Measurements from ENCODE around the gene TMEM106A. TPM values are rescaled to one million over a fixed set of nuclear protein-coding genes. Genes with fewer than 3 reads are reported as not detected.
A peak's percentile ranks its signal among the peaks of the same experiment; 100 is the strongest.
"Not testable (repeated sequence)": the region's sequence is repeated elsewhere in the genome, so short reads cannot be mapped to it uniquely, and the experiment has no call there.

The TMEM106A gene
- total RNA-seq, 1 donor = 25.0 TPM

GRCh38 chr17:43213545-43213944, 1.9 kb downstream of the TMEM106A start:
- DNase-seq (ENCODE audit: low read depth in 2 of 3, low spot score in 2 of 3) = no peak

GRCh38 chr17:43215341-43215740, 3.7 kb downstream of the TMEM106A start:
- no peak for DNase-seq (ENCODE audit: low read depth in 2 of 3, low spot score in 2 of 3)

- no peak for DNase-seq (ENCODE audit: low read depth in 2 of 3, low spot score in 2 of 3)
Observed at GRCh38 chr17:43216369-43216761, 4.7 kb downstream of the TMEM106A start.

GRCh38 chr17:43216762-43217613, 5.3 kb downstream of the TMEM106A start:
- no peak for DNase-seq (ENCODE audit: low read depth in 2 of 3, low spot score in 2 of 3)

GRCh38 chr17:43217614-43218087, 6.0 kb downstream of the TMEM106A start:
- DNase-seq (ENCODE audit: low read depth in 2 of 3, low spot score in 2 of 3) = no peak

- no peak for DNase-seq (ENCODE audit: low read depth in 2 of 3, low spot score in 2 of 3)
Observed at GRCh38 chr17:43219001-43219400, 7.3 kb downstream of the TMEM106A start.

- DNase-seq (ENCODE audit: low read depth in 2 of 3, low spot score in 2 of 3) = no peak
Observed at GRCh38 chr17:43219746-43220380, 8.2 kb downstream of the TMEM106A start.

GRCh38 chr17:43220511-43221125, 8.9 kb downstream of the TMEM106A start:
- DNase-seq (ENCODE audit: low read depth in 2 of 3, low spot score in 2 of 3) = no peak

GRCh38 chr17:43224146-43224705, 12.6 kb downstream of the TMEM106A start:
- no peak for DNase-seq (ENCODE audit: low read depth in 2 of 3, low spot score in 2 of 3)

GRCh38 chr17:43226393-43226792, 14.7 kb downstream of the TMEM106A start:
- no peak for DNase-seq (ENCODE audit: low read depth in 2 of 3, low spot score in 2 of 3)

- DNase-seq (ENCODE audit: low read depth in 2 of 3, low spot score in 2 of 3) = not testable (repeated sequence)
Observed at GRCh38 chr17:43228020-43228782, 16.5 kb downstream of the TMEM106A start, which contains the start of gene CCDC200. CCDC200 (minus strand) TSS chr17:43228623; CDS start chr17:43228554, 69 bp downstream.

- not testable (repeated sequence) for DNase-seq (ENCODE audit: low read depth in 2 of 3, low spot score in 2 of 3)
Observed at GRCh38 chr17:43231205-43232020, 19.7 kb downstream of the TMEM106A start.

GRCh38 chr17:43232021-43232699, 20.5 kb downstream of the TMEM106A start:
- DNase-seq (ENCODE audit: low read depth in 2 of 3, low spot score in 2 of 3) = peak in 1 of 3 donors; percentile 12

GRCh38 chr17:43233263-43233662, 21.6 kb downstream of the TMEM106A start:
- DNase-seq (ENCODE audit: low read depth in 2 of 3, low spot score in 2 of 3) = not testable (repeated sequence)

- DNase-seq (ENCODE audit: low read depth in 2 of 3, low spot score in 2 of 3) = not testable (repeated sequence)
Observed at GRCh38 chr17:43233877-43234276, 22.2 kb downstream of the TMEM106A start, which contains the start of gene RNU2-1. RNU2-1 (minus strand) TSS chr17:43233977.

- DNase-seq (ENCODE audit: low read depth in 2 of 3, low spot score in 2 of 3) = not testable (repeated sequence)
Observed at GRCh38 chr17:43239597-43239996, 27.9 kb downstream of the TMEM106A start.

GRCh38 chr17:43240596-43241352, 29.1 kb downstream of the TMEM106A start:
- DNase-seq (ENCODE audit: low read depth in 2 of 3, low spot score in 2 of 3) = not testable (repeated sequence)

GRCh38 chr17:43246456-43246855, 34.8 kb downstream of the TMEM106A start:
- not testable (repeated sequence) for DNase-seq (ENCODE audit: low read depth in 2 of 3, low spot score in 2 of 3)
